K562 (cell line): Measurements from ENCODE around the gene ZNF740.

Source experiments
- CEBPB ChIP-seq: fragments of 450-650 bp; IDR thresholded peaks from 2 replicates; pipeline ENCODE4 v1.6.1; 2016; ENCODE audit warnings: missing genetic modification characterization, missing compliant biosample characterization
- HNRNPL ChIP-seq: fragments of 200-400 bp; formaldehyde crosslinking; IDR thresholded peaks from 2 replicates; pipeline ENCODE4 v1.6.1; 2017; ENCODE audit warnings: low read depth, mild to moderate bottlenecking, low read length
- KLF16 ChIP-seq: IDR thresholded peaks from 2 replicates; pipeline ENCODE4 v1.6.1; 2016; ENCODE audit warnings: antibody characterized with exemption
- MAFK ChIP-seq: IDR thresholded peaks from 2 replicates; pipeline ENCODE4 v1.6.1; 2011; ENCODE audit warnings: low read length, improper control_type of control experiment
- MTA1 ChIP-seq: fragments of 450-650 bp; IDR thresholded peaks from 2 replicates; pipeline ENCODE4 v1.6.1; 2017; ENCODE audit warnings: borderline replicate concordance
- POLR2A ChIP-seq: fragments of 450-650 bp; conservative IDR thresholded peaks from 2 replicates; pipeline ENCODE4 v1.6.1; 2016
- RBBP5 ChIP-seq: fragments of 200-600 bp; sonication (generic); IDR thresholded peaks from 2 replicates; pipeline ENCODE4 v1.6.1; 2012; ENCODE audit warnings: borderline replicate concordance, mild to moderate bottlenecking, low read length, control low read depth, inconsistent platforms; ENCODE audit not compliant: insufficient read depth, poor library complexity, severe bottlenecking
- SMC3 ChIP-seq: conservative IDR thresholded peaks from 2 replicates; pipeline ENCODE4 v1.6.1; 2011; ENCODE audit warnings: low read depth, low read length, improper control_type of control experiment; ENCODE audit not compliant: insufficient read depth
- SOX6 ChIP-seq: fragments of 450-650 bp; IDR thresholded peaks from 2 replicates; pipeline ENCODE4 v1.6.1; 2014; ENCODE audit warnings: mild to moderate bottlenecking
- STAT5B ChIP-seq: fragments of 250-450 bp; sonication (Bioruptor Pico); IDR thresholded peaks from 2 replicates; pipeline ENCODE4 v1.8.0; 2021; ENCODE audit warnings: mild to moderate bottlenecking, inconsistent platforms
- ZNF224 ChIP-seq: sonication (generic); formaldehyde crosslinking; IDR thresholded peaks from 2 replicates; pipeline ENCODE4 v1.8.0; 2022; ENCODE audit warnings: mild to moderate bottlenecking, missing genetic modification reagents
- ZNF384 ChIP-seq: IDR thresholded peaks from 2 replicates; pipeline ENCODE4 v1.6.1; 2012; ENCODE audit warnings: low read depth, low read length, improper control_type of control experiment
- TF ChIP-seq, protein P1 (sequence below), 3 experiments: IDR thresholded peaks in 2 of 3; conservative IDR thresholded peaks in 1 of 3; 2 replicates each; pipeline ENCODE4 v1.5.1; 2011 to 2012; ENCODE audit warnings: low read length in 3 of 3, mild to moderate bottlenecking in 3 of 3, control low read depth in 2 of 3, improper control_type of control experiment in 1 of 3, inconsistent platforms in 1 of 3, low read depth in 1 of 3, mixed read lengths in 1 of 3, moderate library complexity in 1 of 3; ENCODE audit not compliant: insufficient read depth in 2 of 3

- TF ChIP-seq, protein P1, sequence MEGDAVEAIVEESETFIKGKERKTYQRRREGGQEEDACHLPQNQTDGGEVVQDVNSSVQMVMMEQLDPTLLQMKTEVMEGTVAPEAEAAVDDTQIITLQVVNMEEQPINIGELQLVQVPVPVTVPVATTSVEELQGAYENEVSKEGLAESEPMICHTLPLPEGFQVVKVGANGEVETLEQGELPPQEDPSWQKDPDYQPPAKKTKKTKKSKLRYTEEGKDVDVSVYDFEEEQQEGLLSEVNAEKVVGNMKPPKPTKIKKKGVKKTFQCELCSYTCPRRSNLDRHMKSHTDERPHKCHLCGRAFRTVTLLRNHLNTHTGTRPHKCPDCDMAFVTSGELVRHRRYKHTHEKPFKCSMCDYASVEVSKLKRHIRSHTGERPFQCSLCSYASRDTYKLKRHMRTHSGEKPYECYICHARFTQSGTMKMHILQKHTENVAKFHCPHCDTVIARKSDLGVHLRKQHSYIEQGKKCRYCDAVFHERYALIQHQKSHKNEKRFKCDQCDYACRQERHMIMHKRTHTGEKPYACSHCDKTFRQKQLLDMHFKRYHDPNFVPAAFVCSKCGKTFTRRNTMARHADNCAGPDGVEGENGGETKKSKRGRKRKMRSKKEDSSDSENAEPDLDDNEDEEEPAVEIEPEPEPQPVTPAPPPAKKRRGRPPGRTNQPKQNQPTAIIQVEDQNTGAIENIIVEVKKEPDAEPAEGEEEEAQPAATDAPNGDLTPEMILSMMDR (IDR thresholded peaks at IDR 0.05 in 2 of 3, conservative IDR thresholded peaks at IDR 0.05 in 1 of 3; ENCODE audit: insufficient read depth in 2 of 3, low read depth in 1 of 3, low read length in 3 of 3): no peak
- TF ChIP-seq POLR2A: no peak
- no peak for TF ChIP-seq STAT5B (CRISPR knock-in tag)
- TF ChIP-seq MAFK: no peak
- no peak for TF ChIP-seq HNRNPL
- no peak for TF ChIP-seq KLF16
- no peak for TF ChIP-seq SMC3
- no peak for TF ChIP-seq MTA1
- no peak for TF ChIP-seq ZNF384
- no peak for TF ChIP-seq RBBP5
- TF ChIP-seq CEBPB (tag): no peak
- TF ChIP-seq ZNF224 (CRISPR knock-in tag): no peak
- no peak for TF ChIP-seq SOX6
Observed at GRCh38 chr12:53194973-53195372, 14.5 kb downstream of the ZNF740 start.
